Caco-2 (cell line): ENCODE results near the gene HSPA8. TPM values are rescaled to one million over a fixed set of nuclear protein-coding genes. Genes with fewer than 3 reads are reported as not detected.
A peak's percentile ranks its signal among the peaks of the same experiment; 100 is the strongest.

Experiments used
- BruUV-seq: library from RNA; stranded (reverse); fragments of 400-500 nt; replicated peaks from 2 replicates; lab custom pipeline; 2021; lab: Mats Ljungman, UMichigan
- CTCF ChIA-PET: fragments of 300-600 bp; sonication (Branson Sonifier 250); formaldehyde crosslinking; loops from one replicate; lab custom pipeline; 2022; ENCODE audit warnings: antibody characterized with exemption; lab: Charles Lee
- POLR2A ChIA-PET: fragments of 300-600 bp; sonication (Branson Sonifier 250); formaldehyde crosslinking; loops from one replicate; lab custom pipeline; 2022; ENCODE audit warnings: antibody characterized with exemption; lab: Charles Lee
- DNase-seq, 2 experiments: peaks; one replicate each; pipeline versions ENCODE4 v3.0.0 to v3.0.0-alpha.2; 2020 to 2022
- H3K27me3 ChIP-seq: replicated peaks from 2 replicates; pipeline ENCODE4 v1.6.0; 2011; ENCODE audit warnings: low read length; ENCODE audit not compliant: control insufficient read depth, insufficient read depth
- H3K36me3 ChIP-seq: 2 replicates; pipeline ENCODE4 v1.5.1; 2011; ENCODE audit warnings: low read length; ENCODE audit not compliant: control insufficient read depth, insufficient read depth
- H3K4me1 ChIP-seq: fragments of 250-450 bp; sonication (Bioruptor Pico); 2 replicates; pipeline ENCODE4 v1.5.1; 2020; ENCODE audit warnings: mild to moderate bottlenecking
- H3K4me3 ChIP-seq: 2 replicates; pipeline ENCODE4 v1.5.1; 2011; ENCODE audit warnings: low read depth, mild to moderate bottlenecking, control low read depth, low read length
- H3K9me3 ChIP-seq: fragments of 250-450 bp; sonication (Bioruptor Pico); 2 replicates; pipeline ENCODE4 v1.5.1; 2020; ENCODE audit warnings: mild to moderate bottlenecking, moderate library complexity
- H3K27ac Mint-ChIP-seq: one replicate; pipeline ENCODE4 v1.8.0; 2022; ENCODE audit warnings: mixed read lengths; ENCODE audit not compliant: unreplicated experiment
- H3K27me3 Mint-ChIP-seq: one replicate; pipeline ENCODE4 v1.8.0; 2022; ENCODE audit warnings: mixed read lengths; ENCODE audit not compliant: insufficient read depth, unreplicated experiment
- H3K36me3 Mint-ChIP-seq: one replicate; pipeline ENCODE4 v1.8.0; 2022; ENCODE audit warnings: mild to moderate bottlenecking, mixed read lengths; ENCODE audit not compliant: insufficient read depth, unreplicated experiment
- H3K4me1 Mint-ChIP-seq: one replicate; pipeline ENCODE4 v1.8.0; 2022; ENCODE audit warnings: low read depth, mixed read lengths; ENCODE audit not compliant: unreplicated experiment
- H3K4me3 Mint-ChIP-seq: one replicate; pipeline ENCODE4 v1.8.0; 2022; ENCODE audit warnings: mild to moderate bottlenecking, moderate library complexity, mixed read lengths; ENCODE audit not compliant: unreplicated experiment
- H3K9me3 Mint-ChIP-seq: one replicate; pipeline ENCODE4 v1.8.0; 2022; ENCODE audit warnings: mixed read lengths; ENCODE audit not compliant: unreplicated experiment
- CTCF ChIP-seq, 2 experiments: fragments of 200-600 bp in 1 of 2; IDR thresholded peaks; 1 replicate in 1 of 2; 2 replicates in 1 of 2; pipeline versions ENCODE4 v1.5.1 to v1.8.0; 2011 to 2022; ENCODE audit warnings: antibody characterized with exemption in 1 of 2, control low read depth in 1 of 2, inconsistent platforms in 1 of 2, low read depth in 1 of 2, low read length in 1 of 2, mild to moderate bottlenecking in 1 of 2, moderate library complexity in 1 of 2; ENCODE audit not compliant: insufficient read depth in 1 of 2, severe bottlenecking in 1 of 2, unreplicated experiment in 1 of 2
- intact Hi-C: fragments of 100-400 bp; cut with micrococcal nuclease; formaldehyde crosslinking; loops from one replicate; pipeline ENCODE4 v1.10.0; 2022; ENCODE audit not compliant: unreplicated experiment
- total RNA-seq: library from RNA; stranded (reverse); gene quantifications from 2 replicates; pipeline ENCODE4 v1.2.3, GENCODE V29; 2022

Gene HSPA8
- total RNA-seq, 1 experiment from 2014 or later: 1,923 TPM

GRCh38 chr11:123072332-123072761 lies 10.4 kb upstream of the HSPA8 start:
- no peak for TF ChIP-seq CTCF (IDR thresholded peaks at IDR 0.05; ENCODE audit: insufficient read depth in 1 of 2, low read depth in 1 of 2, low read length in 1 of 2, severe bottlenecking in 1 of 2, unreplicated experiment in 1 of 2)
- Mint-ChIP-seq H3K36me3 (peaks cover 6% of the 10 kb centered on the region), H3K4me3 (no peak overlapping the region), H3K4me1 (no peaks in the 10 kb centered on the region), H3K27ac (no peak overlapping the region), H3K27me3 (no peaks in the 10 kb centered on the region), H3K9me3 (no peaks in the 10 kb centered on the region)
- H3K36me3 ChIP-seq: no peaks in the 10 kb centered on the region; the same call in 1 of the 2 replicates
- no peaks in the 10 kb centered on the region; the same call in 1 of the 2 replicates for H3K9me3 ChIP-seq
- no peak for DNase-seq
- ChIA-PET POLR2A (no interaction called here), CTCF (no interaction called here)
- intact Hi-C loops: no loop called here
- H3K4me1 ChIP-seq: no peaks in the 10 kb centered on the region
- no peak overlapping the region for H3K4me3 ChIP-seq
- BruUV-seq: no TSS peak
- no peaks in the 10 kb centered on the region for H3K27me3 ChIP-seq

- intact Hi-C loops: no loop called here
- no peaks in the 10 kb centered on the region for H3K4me1 ChIP-seq
- TF ChIP-seq CTCF (IDR thresholded peaks at IDR 0.05; ENCODE audit: insufficient read depth in 1 of 2, low read depth in 1 of 2, low read length in 1 of 2, severe bottlenecking in 1 of 2, unreplicated experiment in 1 of 2): no peak
- no peak overlapping the region for H3K4me3 ChIP-seq
- no peaks in the 10 kb centered on the region for H3K27me3 ChIP-seq
- no peaks in the 10 kb centered on the region; the same call in 1 of the 2 replicates for H3K9me3 ChIP-seq
- no peak for DNase-seq
- Mint-ChIP-seq H3K4me1 (no peaks in the 10 kb centered on the region), H3K36me3 (peaks cover 6% of the 10 kb centered on the region), H3K27me3 (no peaks in the 10 kb centered on the region), H3K27ac (no peak overlapping the region), H3K4me3 (no peak overlapping the region), H3K9me3 (no peaks in the 10 kb centered on the region)
- BruUV-seq: TSS peak; percentile 17
- ChIA-PET POLR2A (no interaction called here), CTCF (no interaction called here)
- H3K36me3 ChIP-seq: no peaks in the 10 kb centered on the region; the same call in 1 of the 2 replicates
These were observed 8.2 kb upstream of the HSPA8 start for GRCh38 chr11:123069908-123070821.

GRCh38 chr11:123065621-123066020 lies 3.7 kb upstream of the HSPA8 start:
- intact Hi-C loops: no loop called here
- Mint-ChIP-seq H3K4me1 (peaks cover 3% of the 10 kb centered on the region), H3K27ac (no peak overlapping the region), H3K4me3 (peak overlapping the region; percentile 8), H3K9me3 (no peaks in the 10 kb centered on the region), H3K36me3 (peaks cover 45% of the 10 kb centered on the region), H3K27me3 (no peaks in the 10 kb centered on the region)
- peaks cover 3% of the 10 kb centered on the region; the same call in 1 of the 2 replicates for H3K36me3 ChIP-seq
- ChIA-PET POLR2A (no interaction called here), CTCF (no interaction called here)
- BruUV-seq: no TSS peak
- H3K4me3 ChIP-seq: no peak overlapping the region
- H3K4me1 ChIP-seq: peaks cover 9% of the 10 kb centered on the region
- no peak for TF ChIP-seq CTCF (IDR thresholded peaks at IDR 0.05; ENCODE audit: insufficient read depth in 1 of 2, low read depth in 1 of 2, low read length in 1 of 2, severe bottlenecking in 1 of 2, unreplicated experiment in 1 of 2)
- H3K9me3 ChIP-seq: no peaks in the 10 kb centered on the region; the same call in 1 of the 2 replicates
- H3K27me3 ChIP-seq: no peaks in the 10 kb centered on the region
- no peak for DNase-seq
